ENCODE data around the gene MED13L. TPM values are rescaled to one million over a fixed set of nuclear protein-coding genes. Genes with fewer than 3 reads are reported as not detected.
"Not testable (repeated sequence)": the region's sequence is repeated elsewhere in the genome, so short reads cannot be mapped to it uniquely, and the experiment has no call there.

MED13L gene
- total RNA-seq, 2 experiments from 2014 or later = 68.3 to 71.8 TPM

GRCh38 chr12:116031624-116032023, 245.9 kb downstream of the MED13L start:
- H3K4me3 Mint-ChIP-seq; H3K4me1 Mint-ChIP-seq; POLR2A ChIA-PET; H3K9me3 Mint-ChIP-seq; CTCF ChIA-PET; H3K27ac Mint-ChIP-seq; DNase-seq; H3K27me3 Mint-ChIP-seq; H3K36me3 Mint-ChIP-seq (ENCODE audit: low read depth): not testable (repeated sequence)

DNA sequence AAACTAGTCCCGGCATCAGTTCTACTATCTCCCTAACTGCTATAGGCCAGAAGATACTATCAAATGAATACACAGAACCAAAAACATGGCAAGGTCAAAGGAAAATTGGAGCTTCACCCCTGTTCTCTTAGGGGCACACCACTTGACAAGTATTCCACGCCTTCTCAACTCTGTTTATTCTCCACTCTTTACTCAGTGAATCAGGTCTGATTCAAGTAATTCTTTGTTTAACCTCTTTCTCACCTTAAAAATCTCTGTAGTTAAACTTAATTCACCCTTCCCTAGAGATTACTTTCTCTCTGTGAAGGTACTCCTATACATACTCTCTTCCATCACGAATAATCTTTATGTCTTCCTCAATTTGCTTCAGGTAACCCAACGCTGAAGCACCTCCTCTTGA, 248.9 kb downstream of the MED13L start:
- Mint-ChIP-seq H3K27me3 (no peaks in the 10 kb centered on the region), H3K4me3 (no peak overlapping the region), H3K4me1 (peaks cover 10% of the 10 kb centered on the region), H3K27ac (no peak overlapping the region), H3K36me3 (ENCODE audit: low read depth) (peaks cover 5% of the 10 kb centered on the region), H3K9me3 (no peaks in the 10 kb centered on the region)
- ChIA-PET POLR2A (no interaction called here), CTCF (no interaction called here)
- DNase-seq = no peak

DNA sequence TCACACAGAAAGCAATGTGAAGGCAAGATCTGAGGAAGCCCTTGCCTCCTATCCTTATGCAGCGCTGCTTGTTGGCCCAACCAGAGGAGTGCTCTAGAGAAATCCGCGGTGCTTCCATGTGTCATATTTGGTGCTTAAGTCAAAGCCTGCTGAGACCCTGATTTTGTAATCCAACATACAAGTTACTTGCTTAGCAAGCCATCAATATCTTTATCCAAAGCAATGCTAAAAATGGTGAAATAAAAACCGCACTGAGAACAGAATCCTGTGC, 250.0 kb downstream of the MED13L start:
- peaks cover 5% of the 10 kb centered on the region for H3K36me3 Mint-ChIP-seq (ENCODE audit: low read depth)
- no peak overlapping the region for H3K27ac Mint-ChIP-seq
- peaks cover 10% of the 10 kb centered on the region for H3K4me1 Mint-ChIP-seq
- H3K4me3 Mint-ChIP-seq = no peak overlapping the region
- ChIA-PET CTCF (no interaction called here), POLR2A (no interaction called here)
- H3K27me3 Mint-ChIP-seq = no peaks in the 10 kb centered on the region
- H3K9me3 Mint-ChIP-seq = no peaks in the 10 kb centered on the region
- no peak for DNase-seq

- no peak for DNase-seq
- ChIA-PET POLR2A (no interaction called here), CTCF (no interaction called here)
- H3K27ac Mint-ChIP-seq = no peak overlapping the region
- H3K4me1 Mint-ChIP-seq = peaks cover 10% of the 10 kb centered on the region
- no peaks in the 10 kb centered on the region for H3K27me3 Mint-ChIP-seq
- H3K9me3 Mint-ChIP-seq = no peaks in the 10 kb centered on the region
- H3K36me3 Mint-ChIP-seq (ENCODE audit: low read depth) = peaks cover 5% of the 10 kb centered on the region
- no peak overlapping the region for H3K4me3 Mint-ChIP-seq
Measured at GRCh38 chr12:116026768-116027550, 250.5 kb downstream of the MED13L start.

GRCh38 chr12:116026346-116026745, 251.1 kb downstream of the MED13L start:
- Mint-ChIP-seq H3K4me1 (peaks cover 10% of the 10 kb centered on the region), H3K4me3 (no peak overlapping the region), H3K27ac (no peak overlapping the region), H3K27me3 (no peaks in the 10 kb centered on the region), H3K9me3 (no peaks in the 10 kb centered on the region), H3K36me3 (ENCODE audit: low read depth) (peaks cover 5% of the 10 kb centered on the region)
- no peak for DNase-seq
- CTCF ChIA-PET = no interaction called here
- POLR2A ChIA-PET = no interaction called here

- peaks cover 10% of the 10 kb centered on the region for H3K4me1 Mint-ChIP-seq
- POLR2A ChIA-PET = no interaction called here
- no peak overlapping the region for H3K27ac Mint-ChIP-seq
- DNase-seq = no peak
- no peaks in the 10 kb centered on the region for H3K27me3 Mint-ChIP-seq
- H3K4me3 Mint-ChIP-seq = no peak overlapping the region
- CTCF ChIA-PET = no interaction called here
- H3K36me3 Mint-ChIP-seq (ENCODE audit: low read depth) = no peaks in the 10 kb centered on the region
- no peaks in the 10 kb centered on the region for H3K9me3 Mint-ChIP-seq
Measured at GRCh38 chr12:116024769-116025168, 252.7 kb downstream of the MED13L start.

- no peaks in the 10 kb centered on the region for H3K9me3 Mint-ChIP-seq
- H3K4me3 Mint-ChIP-seq = no peak overlapping the region
- peaks cover 4% of the 10 kb centered on the region for H3K4me1 Mint-ChIP-seq
- DNase-seq = no peak
- POLR2A ChIA-PET = no interaction called here
- H3K27me3 Mint-ChIP-seq = no peaks in the 10 kb centered on the region
- CTCF ChIA-PET = no interaction called here
- no peak overlapping the region for H3K27ac Mint-ChIP-seq
- peaks cover 15% of the 10 kb centered on the region for H3K36me3 Mint-ChIP-seq (ENCODE audit: low read depth)
Measured at GRCh38 chr12:116019415-116019814, 258.1 kb downstream of the MED13L start.

- Mint-ChIP-seq H3K36me3 (ENCODE audit: low read depth) (peaks cover 17% of the 10 kb centered on the region), H3K27me3 (no peaks in the 10 kb centered on the region), H3K4me1 (peaks cover 8% of the 10 kb centered on the region), H3K9me3 (no peaks in the 10 kb centered on the region), H3K4me3 (no peak overlapping the region), H3K27ac (no peak overlapping the region)
- POLR2A ChIA-PET = no interaction called here
- no peak for DNase-seq
- CTCF ChIA-PET = no interaction called here
Measured at GRCh38 chr12:116018282-116018681, 259.2 kb downstream of the MED13L start.

GRCh38 chr12:116015525-116015924, 262.0 kb downstream of the MED13L start:
- H3K9me3 Mint-ChIP-seq = no peaks in the 10 kb centered on the region
- POLR2A ChIA-PET = no interaction called here
- H3K4me1 Mint-ChIP-seq = peaks cover 8% of the 10 kb centered on the region
- no peak for DNase-seq
- peaks cover 22% of the 10 kb centered on the region for H3K36me3 Mint-ChIP-seq (ENCODE audit: low read depth)
- no peaks in the 10 kb centered on the region for H3K27me3 Mint-ChIP-seq
- H3K4me3 Mint-ChIP-seq = no peak overlapping the region
- CTCF ChIA-PET = interaction anchor here (0.7 to 1.2 kb wide), 5 partner anchors 32 to 694 kb away, joined by 3 to 8 read pairs (median 4); no protein-coding TSS in a partner anchor
- H3K27ac Mint-ChIP-seq = no peak overlapping the region

- Mint-ChIP-seq H3K4me3 (no peak overlapping the region), H3K9me3 (no peaks in the 10 kb centered on the region), H3K27me3 (no peaks in the 10 kb centered on the region), H3K4me1 (peaks cover 8% of the 10 kb centered on the region), H3K27ac (no peak overlapping the region), H3K36me3 (ENCODE audit: low read depth) (peaks cover 26% of the 10 kb centered on the region)
- ChIA-PET CTCF (no interaction called here), POLR2A (no interaction called here)
- DNase-seq = no peak
Measured at GRCh38 chr12:116012757-116013156, 264.7 kb downstream of the MED13L start.

- H3K27ac Mint-ChIP-seq = no peak overlapping the region
- H3K9me3 Mint-ChIP-seq = no peaks in the 10 kb centered on the region
- ChIA-PET CTCF (no interaction called here), POLR2A (no interaction called here)
- peaks cover 8% of the 10 kb centered on the region for H3K4me1 Mint-ChIP-seq
- DNase-seq = no peak
- H3K27me3 Mint-ChIP-seq = no peaks in the 10 kb centered on the region
- H3K36me3 Mint-ChIP-seq (ENCODE audit: low read depth) = peaks cover 32% of the 10 kb centered on the region
- no peak overlapping the region for H3K4me3 Mint-ChIP-seq
Measured at GRCh38 chr12:116011217-116011616, 266.3 kb downstream of the MED13L start.

DNA sequence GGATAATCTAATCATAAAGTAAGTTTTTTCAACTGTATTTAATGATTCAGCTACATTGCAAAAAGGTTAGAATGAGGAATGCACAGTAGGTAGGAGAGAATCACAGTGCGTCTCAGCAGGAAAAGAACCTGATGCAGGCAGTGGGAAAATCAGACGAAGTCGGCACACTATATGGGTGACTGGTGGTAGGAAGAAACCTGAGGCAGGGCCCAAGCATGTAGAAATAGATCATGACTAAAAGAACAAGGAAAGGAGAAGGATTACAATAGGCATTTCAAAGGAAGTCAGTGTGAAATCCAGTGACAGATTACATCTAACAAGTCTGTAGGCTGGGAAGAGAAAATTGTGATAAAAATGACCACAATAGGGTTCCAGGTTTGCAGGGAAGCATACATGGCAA, 267.0 kb downstream of the MED13L start:
- Mint-ChIP-seq H3K36me3 (ENCODE audit: low read depth) (peaks cover 36% of the 10 kb centered on the region), H3K27ac (no peak overlapping the region), H3K9me3 (no peaks in the 10 kb centered on the region), H3K27me3 (no peaks in the 10 kb centered on the region), H3K4me1 (peaks cover 8% of the 10 kb centered on the region), H3K4me3 (no peak overlapping the region)
- POLR2A ChIA-PET = no interaction called here
- DNase-seq = no peak
- CTCF ChIA-PET = no interaction called here

DNA sequence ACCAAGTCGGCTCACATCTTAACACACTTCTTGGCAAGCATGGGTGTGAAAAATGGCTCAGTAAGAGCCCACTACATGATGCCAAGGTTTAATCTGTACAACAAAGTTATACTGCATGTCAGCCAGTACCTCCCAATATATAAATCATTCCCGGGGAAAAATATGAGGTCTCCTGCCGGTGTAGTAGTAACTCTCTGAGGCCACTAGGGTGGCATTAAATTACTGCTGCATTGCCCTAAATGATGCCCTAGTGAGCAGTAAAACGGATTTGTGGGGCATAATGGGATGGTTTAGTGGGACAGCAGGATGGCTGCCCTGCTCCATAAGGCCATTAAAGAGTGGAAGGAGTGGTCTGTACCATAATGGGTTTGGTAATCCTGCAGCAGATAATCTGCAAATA, 267.7 kb downstream of the MED13L start:
- H3K9me3 Mint-ChIP-seq = no peaks in the 10 kb centered on the region
- H3K27ac Mint-ChIP-seq = no peak overlapping the region
- DNase-seq = no peak
- CTCF ChIA-PET = no interaction called here
- H3K27me3 Mint-ChIP-seq = no peaks in the 10 kb centered on the region
- peaks cover 31% of the 10 kb centered on the region for H3K36me3 Mint-ChIP-seq (ENCODE audit: low read depth)
- H3K4me1 Mint-ChIP-seq = peaks cover 6% of the 10 kb centered on the region
- POLR2A ChIA-PET = no interaction called here
- no peak overlapping the region for H3K4me3 Mint-ChIP-seq

GRCh38 chr12:116006141-116006540, 271.4 kb downstream of the MED13L start:
- CTCF ChIA-PET = no interaction called here
- Mint-ChIP-seq H3K27ac (no peak overlapping the region), H3K9me3 (no peaks in the 10 kb centered on the region), H3K4me1 (peaks cover 1% of the 10 kb centered on the region), H3K4me3 (no peak overlapping the region), H3K27me3 (no peaks in the 10 kb centered on the region), H3K36me3 (ENCODE audit: low read depth) (peaks cover 40% of the 10 kb centered on the region)
- DNase-seq = no peak
- POLR2A ChIA-PET = no interaction called here

Measured in activated CD4-positive, alpha-beta memory T cell treated with anti-CD3 and anti-CD28 coated beads, Interleukin-2, amount 10 ng/mL, durations not matched to agents 7 days and 5 days (primary cell).